Measurements from ENCODE around the gene ZBTB7C.

The ZBTB7C gene

DNA sequence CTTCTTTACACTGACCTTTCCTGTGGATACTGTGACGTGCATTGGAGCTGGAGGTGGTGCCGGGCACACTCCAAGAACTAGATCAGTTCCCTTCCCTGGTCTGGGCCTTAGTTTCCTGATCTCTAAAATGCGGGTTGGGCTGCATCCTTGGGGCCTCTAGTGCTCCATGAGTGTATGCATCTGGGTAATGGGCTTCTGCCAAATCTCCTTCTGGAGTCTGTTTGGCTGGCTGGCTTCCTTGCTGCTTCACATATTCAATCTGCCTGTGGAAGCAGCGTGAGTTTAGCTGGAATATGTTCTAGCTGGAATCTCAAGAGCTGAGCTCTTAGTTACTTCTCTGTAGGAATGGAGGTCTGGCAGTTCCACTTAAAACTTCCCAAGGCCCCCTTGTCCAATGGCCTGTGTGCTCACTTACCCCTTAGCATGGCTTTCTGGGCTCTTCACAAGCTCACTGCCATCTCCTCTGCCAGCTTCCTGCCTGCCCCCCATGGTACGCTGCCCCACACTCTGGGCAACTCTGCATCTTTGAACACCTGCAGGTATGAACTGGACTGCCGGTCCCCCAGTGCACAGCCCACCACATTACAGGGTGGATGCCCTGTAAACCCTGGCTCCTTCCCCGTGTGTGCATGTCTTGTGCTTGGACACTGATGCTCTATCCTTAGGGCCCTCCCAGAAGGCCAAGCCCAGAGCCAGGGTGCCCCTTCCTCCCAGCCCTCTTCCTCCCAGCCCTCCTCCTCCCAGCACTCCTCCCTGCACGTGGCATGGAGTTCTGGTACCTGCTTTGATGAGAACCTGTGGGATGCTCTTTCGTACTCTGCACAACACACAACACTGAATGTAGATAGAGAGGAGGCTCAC is 375.2 kb downstream of the ZBTB7C start:
- H3K4me3 ChIP-seq (ENCODE audit: control insufficient read depth, low read depth, low read length): no peak overlapping the region
- DNase-seq (ENCODE audit: low read depth): no peak
- TF ChIP-seq, protein P1, sequence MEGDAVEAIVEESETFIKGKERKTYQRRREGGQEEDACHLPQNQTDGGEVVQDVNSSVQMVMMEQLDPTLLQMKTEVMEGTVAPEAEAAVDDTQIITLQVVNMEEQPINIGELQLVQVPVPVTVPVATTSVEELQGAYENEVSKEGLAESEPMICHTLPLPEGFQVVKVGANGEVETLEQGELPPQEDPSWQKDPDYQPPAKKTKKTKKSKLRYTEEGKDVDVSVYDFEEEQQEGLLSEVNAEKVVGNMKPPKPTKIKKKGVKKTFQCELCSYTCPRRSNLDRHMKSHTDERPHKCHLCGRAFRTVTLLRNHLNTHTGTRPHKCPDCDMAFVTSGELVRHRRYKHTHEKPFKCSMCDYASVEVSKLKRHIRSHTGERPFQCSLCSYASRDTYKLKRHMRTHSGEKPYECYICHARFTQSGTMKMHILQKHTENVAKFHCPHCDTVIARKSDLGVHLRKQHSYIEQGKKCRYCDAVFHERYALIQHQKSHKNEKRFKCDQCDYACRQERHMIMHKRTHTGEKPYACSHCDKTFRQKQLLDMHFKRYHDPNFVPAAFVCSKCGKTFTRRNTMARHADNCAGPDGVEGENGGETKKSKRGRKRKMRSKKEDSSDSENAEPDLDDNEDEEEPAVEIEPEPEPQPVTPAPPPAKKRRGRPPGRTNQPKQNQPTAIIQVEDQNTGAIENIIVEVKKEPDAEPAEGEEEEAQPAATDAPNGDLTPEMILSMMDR (IDR thresholded peaks at IDR 0.05; ENCODE audit: control insufficient read depth, insufficient read depth, low read depth, low read length, missing control alignments): no peak

DNA sequence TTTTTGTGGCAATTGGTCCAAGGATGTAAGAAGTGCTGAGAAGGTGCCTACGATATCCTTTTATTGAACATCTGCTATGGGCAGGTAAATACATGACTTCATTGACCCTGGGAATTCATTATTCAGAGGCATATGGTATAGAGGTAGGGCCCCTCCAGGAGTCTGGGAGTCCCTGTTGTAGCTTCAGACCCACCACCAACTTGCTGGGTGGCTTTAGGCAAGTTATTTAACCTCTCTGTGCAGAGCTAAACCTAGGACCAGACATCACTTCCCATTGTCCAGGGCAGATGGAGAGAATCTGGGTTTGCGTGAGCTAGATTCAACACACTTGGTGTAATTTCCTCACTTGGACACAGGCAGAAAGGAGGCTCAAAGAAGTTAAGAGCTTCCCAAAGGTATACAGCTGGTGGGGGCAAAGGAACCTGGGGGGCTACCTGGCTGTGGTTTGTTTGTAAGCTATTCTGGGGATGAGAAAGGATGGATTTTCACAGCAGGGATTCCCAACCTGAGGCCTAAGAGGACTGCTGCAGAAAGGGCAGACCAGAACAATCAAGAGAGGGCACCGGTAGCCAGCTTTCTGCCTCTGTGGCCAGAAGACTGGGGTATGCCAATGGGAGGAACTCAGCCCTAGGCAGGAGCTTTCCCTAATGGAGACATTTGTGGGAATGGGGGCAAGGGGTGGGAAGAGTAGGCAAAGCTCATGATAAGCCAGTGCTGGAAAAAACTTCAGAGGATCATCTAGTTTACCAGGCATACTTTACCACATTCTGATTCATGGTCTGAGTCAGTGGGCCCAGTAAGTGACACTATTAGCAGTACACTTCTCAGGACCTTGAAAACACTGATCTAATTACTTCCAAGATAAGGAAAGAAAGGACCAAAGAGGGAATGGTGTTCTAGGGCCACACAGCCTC is 376.1 kb downstream of the ZBTB7C start:
- TF ChIP-seq, protein P1 (IDR thresholded peaks at IDR 0.05; ENCODE audit: control insufficient read depth, insufficient read depth, low read depth, low read length, missing control alignments): no peak
- DNase-seq (ENCODE audit: low read depth): peak; percentile 23

DNA sequence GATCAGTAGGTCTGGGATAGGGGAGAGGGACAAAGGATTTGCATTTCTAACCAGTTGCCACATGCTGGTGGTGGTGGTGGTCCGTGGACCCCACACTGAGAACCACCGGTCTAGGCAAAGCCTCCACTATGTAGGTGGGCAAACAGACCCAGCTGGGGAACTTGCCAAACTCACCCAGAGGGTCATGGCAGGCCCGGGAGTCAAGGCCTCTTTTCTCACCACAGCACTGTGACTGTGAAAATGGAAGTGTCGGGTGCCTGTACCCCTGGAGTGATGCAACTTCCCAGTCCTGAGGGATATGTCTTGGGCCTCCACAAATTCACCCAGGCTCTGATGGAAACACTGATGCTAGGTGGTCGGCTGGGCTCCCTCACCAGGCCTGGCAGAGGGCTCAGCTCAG is 377.5 kb downstream of the ZBTB7C start:
- no peak for DNase-seq (ENCODE audit: low read depth)
- TF ChIP-seq, protein P1 (IDR thresholded peaks at IDR 0.05; ENCODE audit: control insufficient read depth, insufficient read depth, low read depth, low read length, missing control alignments): no peak
- no peak overlapping the region for H3K4me3 ChIP-seq (ENCODE audit: control insufficient read depth, low read depth, low read length)

More for the DNA sequence above, 376.1 kb downstream of the ZBTB7C start:
- no peak overlapping the region for H3K4me3 ChIP-seq (ENCODE audit: control insufficient read depth, low read depth, low read length)

DNA sequence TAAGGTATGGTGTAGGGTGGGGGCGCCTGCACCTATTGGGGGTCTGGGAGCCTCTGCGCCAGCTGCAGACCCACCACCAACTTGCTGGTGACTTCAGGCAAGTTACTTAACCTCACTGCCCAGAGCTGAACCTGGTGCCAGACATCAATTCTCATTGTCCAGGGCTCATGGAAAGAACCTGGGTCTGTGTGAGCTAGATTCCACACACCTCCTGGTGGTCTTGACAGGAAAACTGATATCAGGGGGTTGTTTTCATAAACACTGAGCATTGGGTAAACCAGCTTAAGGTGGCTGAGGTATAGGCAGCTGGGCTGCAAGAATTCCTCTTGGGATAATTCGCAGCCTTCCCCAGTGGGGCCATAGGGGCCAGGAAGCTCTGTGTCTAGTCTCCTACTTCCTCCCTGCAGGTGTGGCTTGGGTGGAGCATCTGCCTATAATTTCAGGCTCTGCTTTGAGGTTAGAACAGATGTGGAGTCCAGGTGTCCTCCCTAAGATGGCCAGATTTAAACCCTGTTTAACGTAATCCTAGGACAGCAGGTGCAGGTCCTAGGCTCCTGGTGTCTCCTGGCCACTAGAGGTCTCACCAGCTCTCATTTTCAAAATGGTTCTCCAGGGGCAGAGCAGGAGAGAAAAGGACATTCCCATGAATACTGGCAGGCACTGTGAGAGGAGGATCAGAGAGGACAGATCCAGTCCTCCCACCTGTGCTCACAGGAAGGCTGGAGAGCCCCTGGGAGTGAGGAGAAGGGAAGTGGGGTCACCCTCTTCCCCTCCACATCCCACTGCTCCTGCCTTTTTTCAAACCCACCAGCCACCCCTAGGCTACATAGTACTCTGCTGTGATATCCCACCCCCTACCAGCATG is 378.3 kb downstream of the ZBTB7C start:
- TF ChIP-seq, protein P1 (IDR thresholded peaks at IDR 0.05; ENCODE audit: control insufficient read depth, insufficient read depth, low read depth, low read length, missing control alignments): peak; percentile 75
- no peak for DNase-seq (ENCODE audit: low read depth)
- H3K4me3 ChIP-seq (ENCODE audit: control insufficient read depth, low read depth, low read length): no peak overlapping the region

DNA sequence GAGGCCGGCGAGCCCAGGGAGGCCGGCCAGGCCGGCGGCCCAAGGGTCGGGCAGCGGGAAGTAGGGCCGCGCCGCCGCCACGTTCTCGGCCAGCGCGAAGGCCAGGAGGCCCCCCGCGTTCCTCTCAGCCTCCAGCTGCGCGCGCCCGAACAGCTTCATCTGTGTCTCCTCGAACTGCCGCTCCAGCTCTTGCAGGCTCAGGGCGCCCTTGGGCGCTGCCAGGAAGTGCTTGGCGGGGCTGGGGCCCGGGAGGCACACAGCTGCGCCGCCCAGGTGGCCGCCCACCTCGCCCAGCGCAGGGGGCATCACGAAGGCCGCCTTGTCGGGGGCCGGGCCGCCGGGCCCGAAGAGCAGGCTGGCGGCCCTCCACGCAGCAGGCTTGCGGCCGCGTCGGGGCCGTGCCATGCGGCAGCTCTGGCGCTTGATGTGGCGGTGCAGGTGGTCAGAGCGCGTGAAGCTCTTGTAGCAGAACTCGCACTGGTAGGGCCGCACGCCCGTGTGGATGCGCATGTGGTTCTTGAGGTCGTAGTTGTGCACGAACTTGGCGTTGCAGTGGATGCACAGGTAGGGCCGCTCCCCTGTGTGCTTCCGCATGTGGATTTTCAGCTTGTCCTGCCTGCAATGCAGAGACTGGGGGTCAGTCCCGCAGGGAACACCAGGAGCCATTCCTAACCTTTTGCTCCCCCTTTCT is 379.7 kb downstream of the ZBTB7C start:
- H3K4me3 ChIP-seq (ENCODE audit: control insufficient read depth, low read depth, low read length): no peak overlapping the region
- TF ChIP-seq, protein P1 (IDR thresholded peaks at IDR 0.05; ENCODE audit: control insufficient read depth, insufficient read depth, low read depth, low read length, missing control alignments): no peak
- no peak for DNase-seq (ENCODE audit: low read depth)
